NCI-H1694 treated with DMSO at 0.1 percent for 48 hours (cell line): ENCODE measurements around the gene DOP1A.
"Not testable (repeated sequence)": the region's sequence is repeated elsewhere in the genome, so short reads cannot be mapped to it uniquely, and the experiment has no call there.

Experiments
- DNase-seq: peaks from one replicate; lab custom pipeline; 2025; lab: John Stamatoyannopoulos, UW

The DOP1A gene

DNA sequence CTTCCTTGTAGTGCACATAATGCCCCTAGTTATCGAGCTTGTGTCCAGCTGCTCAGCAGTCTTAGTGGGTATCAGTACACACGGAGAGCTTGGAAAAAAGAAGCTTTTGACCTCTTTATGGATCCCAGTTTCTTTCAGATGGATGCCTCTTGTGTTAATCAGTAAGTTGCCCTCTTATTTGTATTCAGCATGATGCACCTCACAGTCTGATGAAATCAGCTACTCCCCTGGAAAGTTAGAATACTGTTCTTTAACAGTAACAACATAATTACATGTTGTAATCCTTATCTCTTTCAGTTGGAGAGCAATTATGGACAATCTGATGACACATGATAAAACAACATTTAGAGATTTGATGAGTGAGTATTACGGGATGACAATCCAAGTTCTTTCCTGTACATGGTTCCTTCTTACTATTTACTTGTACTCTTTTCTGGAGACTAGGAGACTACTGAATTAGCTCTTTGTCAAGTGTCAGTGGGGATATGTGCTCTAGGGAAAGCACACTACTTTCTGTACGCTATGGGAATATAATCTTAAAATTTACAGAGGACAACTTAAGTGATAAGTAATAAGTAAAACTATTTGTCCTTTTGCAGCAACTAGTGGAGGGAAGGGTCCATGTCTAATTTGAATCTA lies 86.5 kb downstream of the DOP1A start:
- no peak for DNase-seq

DNA sequence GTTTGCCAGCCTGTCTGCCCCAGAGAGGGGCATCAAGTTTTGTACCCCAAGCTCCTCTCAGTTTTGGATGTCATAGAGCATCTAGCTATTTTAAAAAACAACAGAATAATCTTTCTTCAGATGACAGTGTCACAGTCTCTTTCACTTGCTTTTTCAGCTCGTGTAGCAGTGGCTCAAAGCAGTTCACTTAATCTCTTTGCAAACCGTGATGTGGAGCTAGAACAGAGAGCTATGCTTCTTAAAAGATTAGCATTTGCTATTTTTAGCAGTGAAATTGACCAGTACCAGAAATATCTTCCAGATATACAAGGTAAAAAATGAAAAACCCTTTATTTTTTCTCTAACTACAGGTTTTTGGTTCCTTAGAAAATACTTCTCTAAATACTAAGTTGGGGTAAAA lies 88.3 kb downstream of the DOP1A start:
- no peak for DNase-seq

DNA sequence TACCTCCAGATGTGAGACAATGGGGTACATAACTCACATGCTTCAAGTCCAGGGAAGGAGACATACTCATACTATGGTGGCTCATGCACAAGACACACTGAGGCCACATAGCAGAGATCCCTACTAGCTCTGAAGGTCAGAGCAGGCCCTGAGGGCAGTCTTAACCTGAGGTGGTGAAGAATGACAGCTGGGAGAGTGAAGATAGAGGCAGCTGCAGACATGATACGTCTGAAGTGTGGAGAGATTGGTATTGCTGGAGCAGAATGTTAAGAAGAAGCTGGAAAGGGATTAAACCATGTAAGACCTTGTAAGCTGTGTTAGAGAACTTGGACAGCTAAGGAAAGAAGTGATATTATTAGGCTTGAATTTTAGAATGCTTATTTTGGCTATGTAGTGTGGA lies 92.7 kb downstream of the DOP1A start:
- DNase-seq, result no peak

DNA sequence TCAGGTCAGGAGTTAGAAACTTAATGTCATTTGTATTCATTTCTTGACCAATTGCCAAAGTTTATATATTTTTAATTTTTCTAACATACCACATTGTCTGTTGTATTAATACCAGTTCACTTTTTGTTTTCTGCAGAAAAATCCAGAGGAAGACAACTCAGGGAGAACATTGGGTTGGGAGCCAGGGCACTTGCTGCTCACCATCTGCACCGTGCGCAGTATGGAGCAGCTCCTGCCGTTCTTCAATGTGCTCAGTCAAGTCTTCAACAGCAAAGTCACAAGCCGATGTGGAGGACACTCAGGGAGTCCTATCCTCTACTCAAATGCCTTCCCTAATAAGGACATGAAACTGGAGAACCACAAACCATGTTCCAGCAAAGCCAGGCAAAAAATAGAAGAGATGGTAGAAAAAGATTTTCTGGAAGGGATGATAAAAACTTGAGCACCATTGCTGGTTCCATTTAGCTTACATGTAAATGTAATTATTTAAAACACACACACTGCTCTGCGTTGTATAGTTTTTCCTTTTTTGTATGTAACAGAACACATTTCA lies 100.3 kb downstream of the DOP1A start:
- no peak for DNase-seq

DNA sequence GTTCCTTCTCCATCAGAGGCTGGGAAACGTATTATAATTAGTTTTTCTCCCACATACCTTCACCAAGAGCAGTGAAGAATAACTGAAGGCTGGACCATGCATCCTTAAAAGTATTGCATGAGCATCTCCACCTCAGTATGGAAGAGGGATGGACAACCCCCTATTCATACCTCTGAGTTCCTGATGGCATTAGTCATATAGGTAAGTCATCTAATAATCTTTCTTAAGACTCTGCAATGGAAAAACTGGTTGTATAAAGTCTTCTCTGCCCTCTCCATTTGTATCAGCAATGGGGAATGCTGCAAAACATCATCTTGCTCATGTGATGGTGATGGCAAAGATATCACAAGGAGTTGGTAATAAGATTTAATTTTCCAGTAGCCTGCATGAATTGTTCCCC lies 101.1 kb downstream of the DOP1A start:
- DNase-seq, result no peak

DNA sequence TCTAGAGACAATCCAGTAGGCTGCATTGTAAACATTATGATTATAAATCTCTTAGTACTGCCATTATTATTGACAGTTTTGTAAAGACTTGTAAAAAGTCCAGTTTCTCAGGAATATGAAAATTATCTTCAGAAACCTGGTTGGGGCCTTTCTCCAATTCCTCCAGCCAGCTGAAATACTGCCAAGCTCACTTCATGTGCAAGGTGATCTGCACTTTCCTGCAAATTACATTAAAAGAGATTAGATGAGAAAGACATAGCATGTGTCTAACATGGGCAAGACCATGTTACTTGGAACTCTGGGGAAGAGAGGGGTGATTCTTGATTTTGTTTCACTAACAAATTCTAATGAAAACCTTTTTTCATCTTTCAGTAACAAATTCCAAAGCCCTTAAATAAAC lies 101.6 kb downstream of the DOP1A start:
- no peak for DNase-seq

DNA sequence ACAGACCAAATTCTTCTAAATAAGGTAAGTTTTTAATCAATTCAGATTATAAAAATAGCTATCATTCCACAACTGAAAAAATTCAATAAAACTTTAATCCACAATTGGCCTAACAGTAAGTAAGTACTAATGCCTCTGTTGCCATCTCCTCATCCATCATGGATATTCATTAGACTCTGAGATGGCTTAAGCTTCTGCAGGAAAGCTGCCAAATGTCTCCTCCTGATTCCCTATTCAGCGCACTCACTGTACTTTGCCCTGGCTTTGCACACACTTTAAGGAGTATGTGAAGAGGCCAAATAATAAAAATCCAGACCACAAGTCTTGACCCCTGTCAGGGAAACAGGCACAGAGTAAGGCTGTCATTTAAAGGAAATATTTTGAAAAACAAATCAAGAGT lies 102.0 kb downstream of the DOP1A start:
- no peak for DNase-seq

DNA sequence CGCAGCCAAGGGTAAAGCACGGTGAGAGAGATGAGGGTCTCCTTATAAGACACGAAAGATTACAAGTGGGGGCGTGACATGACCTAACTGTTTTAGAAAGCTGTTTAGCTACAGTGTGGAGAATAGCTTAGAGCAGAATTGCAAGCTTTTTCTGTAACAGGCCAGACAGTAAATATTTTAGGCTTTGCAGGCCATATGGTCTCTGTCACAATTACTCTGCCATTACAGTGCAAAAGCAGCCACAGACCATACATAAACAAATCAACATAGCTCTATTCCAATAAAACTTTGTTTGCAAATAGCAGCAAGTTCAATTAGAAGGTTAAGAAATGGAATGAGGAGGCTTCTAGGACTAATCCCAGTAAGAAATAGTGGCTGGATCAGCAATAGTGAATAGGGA lies 108.8 kb downstream of the DOP1A start:
- no peak for DNase-seq

DNA sequence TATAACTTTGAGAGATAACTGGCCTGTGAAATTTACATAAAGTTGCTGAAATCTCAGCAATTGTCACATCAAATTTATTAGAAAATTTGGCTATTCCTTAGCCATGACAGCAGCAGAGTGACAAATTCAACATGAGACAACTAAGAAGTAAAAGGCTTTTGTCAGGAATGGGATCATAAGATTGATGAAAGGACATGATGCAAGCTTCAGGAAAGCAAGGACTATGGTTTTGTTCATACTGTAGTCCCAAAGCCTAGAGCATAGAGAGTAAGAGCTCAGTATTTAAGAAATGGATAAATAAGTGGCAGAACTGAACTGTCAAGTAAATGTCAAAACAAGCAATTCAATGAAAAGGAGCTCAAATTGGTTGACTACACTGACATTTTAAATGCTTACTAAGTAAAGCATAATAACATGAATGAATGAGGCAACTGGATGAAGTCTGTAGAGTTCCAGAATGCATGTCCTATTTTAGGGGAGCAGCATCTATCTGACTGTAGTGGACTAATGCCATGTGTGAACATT lies 113.0 kb downstream of the DOP1A start:
- no peak for DNase-seq

DNA sequence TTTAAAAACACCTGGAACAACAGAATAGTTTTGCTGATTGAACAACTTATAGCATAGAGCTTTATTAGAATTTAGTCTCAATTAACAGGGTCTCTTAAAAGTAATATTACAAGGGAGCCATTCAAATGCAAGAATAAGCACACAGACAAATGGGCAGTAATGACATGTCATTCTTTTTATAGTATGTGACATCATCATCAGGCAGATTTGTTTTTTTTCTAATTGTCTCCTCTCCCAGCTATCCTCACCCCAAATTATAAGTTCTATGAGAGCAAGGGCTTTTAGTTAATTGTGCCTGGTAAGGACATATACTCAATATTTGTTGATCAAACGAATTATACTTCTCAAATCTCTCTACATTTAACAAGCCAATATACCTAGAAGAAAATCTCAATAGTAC lies 114.6 kb downstream of the DOP1A start:
- DNase-seq, result no peak

DNA sequence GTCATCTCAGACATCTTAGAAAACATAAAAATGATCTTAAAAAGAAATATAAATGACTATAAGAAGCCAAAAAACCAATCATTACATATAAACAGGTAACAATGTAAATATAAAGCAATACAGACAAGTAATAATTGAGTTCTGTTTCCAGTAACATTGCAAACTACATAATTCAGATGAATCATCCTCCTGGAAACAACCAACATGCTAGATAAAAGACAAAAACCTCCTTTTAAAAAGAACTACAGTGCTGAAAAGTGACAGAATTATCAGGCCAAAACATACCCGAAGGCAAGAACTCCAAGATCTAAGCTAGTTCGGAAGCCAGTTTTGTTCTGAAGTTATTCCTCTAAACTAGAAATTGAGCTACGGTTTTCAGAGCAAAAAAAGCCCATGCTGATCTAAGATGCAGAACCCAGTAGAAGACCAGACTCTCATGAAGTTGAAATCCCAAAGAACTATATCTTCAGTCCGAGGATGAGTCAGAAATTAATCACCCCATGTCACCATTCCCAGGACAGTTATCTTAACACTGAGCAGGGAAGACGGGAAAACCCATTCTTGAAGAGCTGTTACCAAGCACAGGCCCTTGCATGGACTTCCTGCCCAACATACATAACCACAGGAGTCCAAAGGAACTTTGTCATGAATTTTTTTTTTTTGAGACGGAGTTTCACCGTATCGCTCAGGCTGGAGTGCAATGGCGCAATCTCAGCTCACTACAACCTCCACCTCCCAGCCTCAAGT lies 115.8 kb downstream of the DOP1A start:
- DNase-seq, result no peak

DNA sequence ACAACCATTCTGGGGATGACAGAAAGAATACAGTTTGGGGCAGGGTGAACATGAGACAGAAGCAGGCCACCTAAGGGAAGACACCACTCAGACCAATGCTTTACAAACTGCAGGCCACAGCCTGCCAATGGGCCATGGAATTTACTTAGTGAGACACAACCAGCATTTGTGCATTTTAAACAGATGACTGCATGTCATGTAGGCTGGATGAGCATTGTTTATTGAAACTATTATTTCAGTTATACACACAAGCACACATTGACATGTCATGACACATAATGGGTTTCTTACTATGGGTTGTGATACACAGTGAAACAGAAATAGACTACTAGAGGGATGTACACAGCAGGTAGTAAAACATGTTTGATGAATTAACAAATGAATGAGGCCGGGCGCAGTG lies 117.6 kb downstream of the DOP1A start:
- DNase-seq, result no peak

DNA sequence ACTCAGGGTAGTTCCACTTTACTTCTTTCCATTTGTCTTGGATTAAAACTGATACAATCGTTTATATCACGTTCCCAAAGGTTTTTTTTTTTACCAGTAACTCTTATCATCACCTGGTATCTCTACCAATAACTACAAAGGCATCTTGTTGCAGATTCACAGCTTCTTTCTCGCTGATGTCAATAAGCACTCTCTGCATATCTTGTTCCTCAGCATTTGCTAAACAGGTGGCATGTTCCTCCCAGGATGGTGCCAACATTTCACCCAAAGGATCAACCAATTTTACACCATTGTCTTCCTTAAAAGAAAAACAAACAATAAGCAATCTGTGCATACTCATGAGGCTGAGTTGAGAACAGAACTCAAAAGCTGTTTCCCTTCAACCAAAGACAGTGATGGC lies 121.0 kb downstream of the DOP1A start:
- no peak for DNase-seq

DNA sequence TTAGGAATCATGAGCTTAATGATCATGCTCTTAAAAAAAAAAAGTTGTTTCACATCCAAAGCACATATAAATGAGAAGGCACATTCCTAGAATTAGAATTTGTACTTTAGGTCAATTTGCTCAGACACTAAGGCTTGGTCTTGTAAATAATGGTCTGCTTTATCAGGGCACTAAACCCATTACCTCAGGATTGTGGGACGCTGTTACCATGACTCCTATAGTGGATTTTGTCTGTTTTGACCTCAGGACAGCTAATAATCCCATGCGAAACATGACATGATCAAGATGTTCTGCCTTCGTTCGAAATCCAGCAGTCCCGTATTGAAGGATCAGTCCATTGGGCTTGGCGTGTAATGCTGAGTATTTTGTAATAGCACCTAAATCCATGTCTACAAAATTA lies 123.2 kb downstream of the DOP1A start:
- DNase-seq, result no peak

DNA sequence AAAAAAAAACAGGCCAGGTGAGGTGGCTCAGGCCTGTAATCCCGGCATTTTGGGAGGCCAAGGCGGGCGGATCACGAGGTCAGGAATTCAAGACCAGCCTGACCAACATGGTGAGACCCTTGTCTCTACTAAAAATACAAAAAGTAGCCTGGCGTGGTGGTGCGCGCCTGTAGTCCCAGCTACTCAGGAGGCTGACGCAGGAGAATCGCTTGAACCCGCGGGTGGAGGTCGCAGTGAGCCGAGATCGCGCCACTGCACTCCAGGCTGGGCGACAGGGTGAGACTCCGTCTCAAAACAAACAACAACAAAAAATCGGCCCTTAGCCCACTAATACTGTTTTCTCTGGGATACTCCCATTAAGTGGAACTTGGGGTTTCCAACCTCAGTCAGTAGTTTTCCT lies 124.5 kb downstream of the DOP1A start:
- not testable (repeated sequence) for DNase-seq

DNA sequence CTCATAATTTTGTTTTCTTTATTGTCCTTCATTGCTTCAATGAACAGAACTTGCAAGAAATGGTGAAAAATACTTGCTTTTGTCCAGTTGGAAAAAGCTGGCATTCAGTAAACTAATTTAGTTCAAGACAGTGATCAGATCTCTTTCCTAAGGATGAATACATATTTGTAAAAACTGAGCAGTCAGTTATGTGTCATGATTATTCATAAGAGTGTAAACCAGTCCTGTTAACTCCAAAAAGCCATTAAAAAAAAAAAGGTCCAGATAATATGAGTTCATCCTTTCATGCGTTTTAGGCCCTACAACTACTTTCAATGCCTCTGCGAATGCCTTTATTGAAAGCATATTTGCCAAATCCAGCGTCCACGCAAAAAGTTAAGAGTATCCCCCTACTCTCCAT lies 125.0 kb downstream of the DOP1A start:
- no peak for DNase-seq

DNA sequence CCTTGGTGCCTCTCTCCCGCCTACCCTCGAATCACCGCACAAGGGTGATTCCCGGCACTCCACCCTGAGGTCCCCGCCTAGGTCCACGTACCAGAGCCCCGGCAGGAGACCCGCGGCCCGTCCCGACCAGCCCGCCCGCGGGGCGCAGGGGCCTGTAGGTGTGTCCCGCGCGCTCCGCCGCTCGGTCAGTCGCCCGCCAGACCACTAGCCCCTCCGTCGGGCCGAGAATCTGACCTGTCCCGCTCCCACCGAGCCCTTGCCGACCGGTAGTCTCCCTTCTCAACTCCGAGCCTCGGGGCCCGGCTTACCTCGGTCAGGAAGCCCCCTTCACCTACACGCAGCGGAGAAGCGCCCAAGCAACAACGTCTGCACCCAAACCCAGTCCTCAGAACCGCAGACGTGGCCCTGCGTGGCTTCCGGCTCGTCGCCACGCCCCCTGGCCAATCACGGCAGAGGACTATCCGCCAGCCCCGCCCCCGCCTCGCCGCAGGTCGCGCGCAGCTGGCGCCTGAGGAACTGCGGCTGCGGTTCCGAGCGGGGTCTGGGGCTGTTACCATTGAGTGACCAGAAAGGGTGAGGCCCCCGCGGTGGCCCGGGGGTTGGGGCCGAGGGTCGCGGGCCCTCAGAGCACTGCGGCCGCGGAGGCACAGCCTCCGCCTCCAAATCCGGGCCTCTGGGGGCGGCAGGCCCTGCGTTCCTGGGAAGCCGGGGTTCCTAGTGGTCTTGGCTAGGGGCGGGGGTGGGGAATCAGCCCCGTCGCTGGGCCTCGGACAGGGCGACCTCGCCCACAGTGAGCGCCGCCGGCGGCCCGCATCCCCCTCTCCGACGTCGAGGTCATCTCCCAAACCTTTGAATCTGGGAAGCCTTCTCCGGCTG lies 125.6 kb downstream of the DOP1A start, which contains the start of the genes PGM3 and RWDD2A:
Gene PGM3, minus strand, starts transcription at position 395 of the 876 bp plus-strand sequence. CDS start 2,253 bp downstream, outside the sequence.
Gene RWDD2A, plus strand, starts transcription at position 487 of the 876 bp plus-strand sequence. CDS start 1,095 bp downstream, outside the sequence.
- DNase-seq, result peak; percentile 70

DNA sequence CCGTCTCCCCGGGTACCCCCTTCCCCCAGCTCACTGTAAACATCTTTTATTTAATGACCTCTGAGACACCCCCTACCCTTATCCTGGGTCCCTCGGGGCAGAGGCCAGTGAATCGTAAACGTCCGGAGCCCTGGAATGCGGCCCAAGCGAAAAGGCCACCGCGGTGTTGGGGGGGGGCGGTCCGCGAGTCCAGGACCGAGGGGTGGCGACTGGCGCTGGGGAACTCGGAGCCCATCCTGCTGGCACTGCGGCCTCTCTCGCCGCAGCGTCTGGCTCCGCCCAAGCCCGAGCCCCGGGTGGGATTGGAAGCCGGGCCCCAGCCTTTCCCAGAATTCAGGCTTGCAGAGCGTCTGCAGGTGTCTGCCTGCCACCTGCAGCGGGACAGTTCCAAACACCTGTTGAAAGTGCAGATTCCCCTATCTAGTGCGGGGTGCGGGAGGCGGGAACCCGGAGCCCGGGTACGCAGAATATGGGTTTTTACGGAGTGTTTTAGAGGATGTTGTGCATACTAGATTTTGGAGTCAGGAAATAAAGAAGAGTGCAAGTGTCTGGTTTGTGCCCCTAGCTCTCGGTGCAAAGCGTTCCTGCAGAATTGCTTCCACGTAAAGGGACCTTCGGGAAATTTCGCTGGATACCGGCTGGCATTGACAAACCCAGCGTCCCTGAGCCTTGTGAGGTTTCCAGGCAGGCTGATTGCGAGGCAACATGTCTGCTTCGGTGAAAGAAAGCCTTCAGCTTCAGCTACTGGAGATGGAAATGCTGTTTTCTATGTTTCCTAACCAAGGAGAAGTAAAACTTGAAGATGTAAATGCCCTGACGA lies 126.5 kb downstream of the DOP1A start:
- DNase-seq, result no peak

DNA sequence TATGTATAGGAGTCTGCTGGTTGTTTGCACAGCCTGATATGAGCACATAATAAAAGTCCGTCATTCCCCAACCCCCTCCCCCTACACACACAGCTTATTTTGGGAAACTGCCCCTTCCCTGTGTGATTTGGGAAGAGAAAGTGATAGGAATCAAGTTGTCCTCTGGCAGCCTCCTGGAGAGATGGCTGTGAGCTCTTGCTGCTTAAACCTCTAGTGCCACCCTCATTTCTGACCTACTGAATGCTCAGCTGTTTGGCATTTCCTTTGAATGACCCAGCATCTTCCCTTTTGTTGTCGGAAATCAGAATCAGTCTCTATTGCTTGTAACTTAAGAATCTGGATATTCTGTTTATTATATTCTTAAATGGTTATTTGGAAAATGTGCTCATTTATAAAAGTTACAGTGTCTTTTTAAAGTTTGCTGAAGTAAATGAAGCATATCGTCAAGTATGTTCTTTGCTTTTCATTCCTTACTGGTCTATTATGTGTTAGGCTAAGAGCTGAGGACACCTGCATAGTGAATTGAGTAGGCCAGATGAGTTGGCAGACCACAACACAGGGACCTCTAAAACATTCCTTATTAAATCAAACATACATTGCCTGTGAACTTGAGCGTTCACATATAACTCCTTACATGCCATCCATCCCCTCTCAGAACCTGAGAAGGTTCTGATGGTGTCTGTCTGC lies 131.2 kb downstream of the DOP1A start:
- no peak for DNase-seq

DNA sequence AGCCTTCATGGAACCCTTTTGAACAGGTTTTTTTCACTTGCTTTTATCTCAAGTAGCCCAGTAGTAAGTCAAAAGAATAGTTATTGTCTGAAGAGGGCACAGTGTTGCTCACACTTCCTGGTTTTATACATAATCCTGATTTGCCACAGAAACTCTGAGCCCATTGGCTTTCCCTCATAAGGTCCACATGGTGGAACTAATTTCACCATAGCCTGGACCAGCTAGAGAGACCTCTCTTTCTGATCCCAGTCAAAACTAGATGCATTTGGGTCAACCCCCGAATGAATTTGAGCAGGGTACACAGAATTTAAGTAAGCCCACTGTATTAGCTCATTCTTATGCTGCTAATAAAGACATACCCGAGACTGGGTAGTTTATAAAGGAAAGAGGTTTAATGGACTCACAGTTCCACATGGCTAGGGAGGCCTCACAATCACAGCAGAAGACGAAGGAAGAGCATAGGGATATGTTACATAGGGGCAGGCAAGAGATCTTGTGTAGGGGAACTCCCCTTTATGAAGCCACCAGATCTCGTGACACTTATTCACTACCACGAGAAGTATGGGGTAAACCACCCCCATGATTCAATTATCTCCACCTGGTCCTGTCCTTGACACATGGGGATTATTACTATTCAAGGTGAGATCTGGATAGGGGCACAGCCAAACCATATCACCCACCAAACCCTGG lies 131.8 kb downstream of the DOP1A start:
- no peak for DNase-seq
